Stimulated activated naive CD8-positive, alpha-beta T cell treated with anti-CD3 and anti-CD28 coated beads, Interleukin-15, Interleukin-2, amounts not matched to agents 100 ng/mL and 50 ng/mL, for 24 hours (primary cell): ENCODE results near the gene FRRS1L.

Experiments used
- H3K27ac Mint-ChIP-seq: one replicate; pipeline ENCODE4 v1.8.0; 2021; ENCODE audit warnings: mild to moderate bottlenecking, mixed read lengths
- H3K27me3 Mint-ChIP-seq: one replicate; pipeline ENCODE4 v1.8.0; 2021; ENCODE audit warnings: mixed read lengths
- H3K36me3 Mint-ChIP-seq: one replicate; pipeline ENCODE4 v1.8.0; 2021; ENCODE audit warnings: low read depth, mixed read lengths
- H3K4me1 Mint-ChIP-seq: one replicate; pipeline ENCODE4 v1.8.0; 2021; ENCODE audit warnings: low read depth, mixed read lengths
- H3K4me3 Mint-ChIP-seq: one replicate; pipeline ENCODE4 v1.8.0; 2021; ENCODE audit warnings: mild to moderate bottlenecking, mixed read lengths
- H3K9me3 Mint-ChIP-seq: one replicate; pipeline ENCODE4 v1.8.0; 2021; ENCODE audit warnings: mixed read lengths

Gene FRRS1L

GRCh38 chr9:109186857-109187520 is 19.9 kb upstream of the FRRS1L start:
- Mint-ChIP-seq H3K4me3 (no peak overlapping the region), H3K27me3 (peaks cover 6% of the 10 kb centered on the region), H3K9me3 (no peaks in the 10 kb centered on the region), H3K36me3 (no peaks in the 10 kb centered on the region), H3K27ac (no peak overlapping the region), H3K4me1 (no peaks in the 10 kb centered on the region)

GRCh38 chr9:109182940-109183798 is 16.1 kb upstream of the FRRS1L start:
- Mint-ChIP-seq H3K27me3 (peaks cover 11% of the 10 kb centered on the region), H3K4me3 (no peak overlapping the region), H3K4me1 (peaks cover 12% of the 10 kb centered on the region), H3K9me3 (no peaks in the 10 kb centered on the region), H3K27ac (no peak overlapping the region), H3K36me3 (no peaks in the 10 kb centered on the region)

GRCh38 chr9:109182550-109182939 is 15.5 kb upstream of the FRRS1L start:
- Mint-ChIP-seq H3K4me1 (peaks cover 12% of the 10 kb centered on the region), H3K27ac (no peak overlapping the region), H3K36me3 (no peaks in the 10 kb centered on the region), H3K9me3 (no peaks in the 10 kb centered on the region), H3K27me3 (peaks cover 11% of the 10 kb centered on the region), H3K4me3 (no peak overlapping the region)

GRCh38 chr9:109181284-109181683 is 14.2 kb upstream of the FRRS1L start:
- Mint-ChIP-seq H3K4me1 (peaks cover 12% of the 10 kb centered on the region), H3K4me3 (no peak overlapping the region), H3K27me3 (peaks cover 11% of the 10 kb centered on the region), H3K36me3 (no peaks in the 10 kb centered on the region), H3K27ac (no peak overlapping the region), H3K9me3 (no peaks in the 10 kb centered on the region)

- no peaks in the 10 kb centered on the region for H3K9me3 Mint-ChIP-seq
- peaks cover 11% of the 10 kb centered on the region for H3K27me3 Mint-ChIP-seq
- no peak overlapping the region for H3K4me3 Mint-ChIP-seq
- peaks cover 12% of the 10 kb centered on the region for H3K4me1 Mint-ChIP-seq
- no peak overlapping the region for H3K27ac Mint-ChIP-seq
- no peaks in the 10 kb centered on the region for H3K36me3 Mint-ChIP-seq
These were observed 12.9 kb upstream of the FRRS1L start for GRCh38 chr9:109179801-109180523.

- Mint-ChIP-seq H3K36me3 (no peaks in the 10 kb centered on the region), H3K27ac (no peak overlapping the region), H3K27me3 (peaks cover 9% of the 10 kb centered on the region), H3K4me1 (peaks cover 12% of the 10 kb centered on the region), H3K9me3 (no peaks in the 10 kb centered on the region), H3K4me3 (no peak overlapping the region)
These were observed 9.9 kb upstream of the FRRS1L start for GRCh38 chr9:109176963-109177362.

- Mint-ChIP-seq H3K4me1 (peaks cover 9% of the 10 kb centered on the region), H3K27ac (no peak overlapping the region), H3K36me3 (no peaks in the 10 kb centered on the region), H3K9me3 (no peaks in the 10 kb centered on the region), H3K27me3 (peaks cover 9% of the 10 kb centered on the region), H3K4me3 (no peak overlapping the region)
These were observed 9.3 kb upstream of the FRRS1L start for GRCh38 chr9:109176386-109176785.

- H3K4me3 Mint-ChIP-seq = no peak overlapping the region
- peaks cover 33% of the 10 kb centered on the region for H3K27me3 Mint-ChIP-seq
- H3K27ac Mint-ChIP-seq = no peak overlapping the region
- H3K36me3 Mint-ChIP-seq = no peaks in the 10 kb centered on the region
- no peaks in the 10 kb centered on the region for H3K4me1 Mint-ChIP-seq
- no peaks in the 10 kb centered on the region for H3K9me3 Mint-ChIP-seq
These were observed 5.9 kb upstream of the FRRS1L start for GRCh38 chr9:109172935-109173334.

GRCh38 chr9:109171926-109172325 is 4.9 kb upstream of the FRRS1L start:
- H3K36me3 Mint-ChIP-seq = no peaks in the 10 kb centered on the region
- peaks cover 41% of the 10 kb centered on the region for H3K27me3 Mint-ChIP-seq
- no peak overlapping the region for H3K4me3 Mint-ChIP-seq
- H3K27ac Mint-ChIP-seq = no peak overlapping the region
- H3K4me1 Mint-ChIP-seq = no peaks in the 10 kb centered on the region
- no peaks in the 10 kb centered on the region for H3K9me3 Mint-ChIP-seq

GRCh38 chr9:109168170-109168569 is 1.1 kb upstream of the FRRS1L start:
- H3K27me3 Mint-ChIP-seq = peaks cover 62% of the 10 kb centered on the region

GRCh38 chr9:109167716-109168115 is 667 bp upstream of the FRRS1L start:
- Mint-ChIP-seq H3K4me1 (no peaks in the 10 kb centered on the region), H3K9me3 (no peaks in the 10 kb centered on the region), H3K36me3 (no peaks in the 10 kb centered on the region), H3K27me3 (peaks cover 64% of the 10 kb centered on the region), H3K4me3 (peak overlapping the region; percentile 14), H3K27ac (no peak overlapping the region)

More at GRCh38 chr9:109168170-109168569, 1.1 kb upstream of the FRRS1L start:
- no peak overlapping the region for H3K4me3 Mint-ChIP-seq
- no peaks in the 10 kb centered on the region for H3K9me3 Mint-ChIP-seq
- H3K27ac Mint-ChIP-seq = no peak overlapping the region
- no peaks in the 10 kb centered on the region for H3K4me1 Mint-ChIP-seq
- no peaks in the 10 kb centered on the region for H3K36me3 Mint-ChIP-seq

- no peaks in the 10 kb centered on the region for H3K36me3 Mint-ChIP-seq
- H3K9me3 Mint-ChIP-seq = no peaks in the 10 kb centered on the region
- peaks cover 69% of the 10 kb centered on the region for H3K27me3 Mint-ChIP-seq
- no peak overlapping the region for H3K27ac Mint-ChIP-seq
- no peaks in the 10 kb centered on the region for H3K4me1 Mint-ChIP-seq
- no peak overlapping the region for H3K4me3 Mint-ChIP-seq
These were observed 778 bp downstream of the FRRS1L start for GRCh38 chr9:109166171-109166770.

- Mint-ChIP-seq H3K27ac (no peak overlapping the region), H3K27me3 (peaks cover 55% of the 10 kb centered on the region), H3K9me3 (no peaks in the 10 kb centered on the region), H3K36me3 (no peaks in the 10 kb centered on the region), H3K4me1 (no peaks in the 10 kb centered on the region), H3K4me3 (no peak overlapping the region)
These were observed 3.0 kb downstream of the FRRS1L start for GRCh38 chr9:109164042-109164441.

GRCh38 chr9:109163194-109163593 is 3.9 kb downstream of the FRRS1L start:
- Mint-ChIP-seq H3K9me3 (no peaks in the 10 kb centered on the region), H3K27ac (no peak overlapping the region), H3K27me3 (peaks cover 48% of the 10 kb centered on the region), H3K4me3 (no peak overlapping the region), H3K4me1 (no peaks in the 10 kb centered on the region), H3K36me3 (no peaks in the 10 kb centered on the region)

- Mint-ChIP-seq H3K27me3 (peaks cover 43% of the 10 kb centered on the region), H3K27ac (no peak overlapping the region), H3K9me3 (no peaks in the 10 kb centered on the region), H3K4me1 (no peaks in the 10 kb centered on the region), H3K36me3 (no peaks in the 10 kb centered on the region), H3K4me3 (no peak overlapping the region)
These were observed 4.4 kb downstream of the FRRS1L start for GRCh38 chr9:109162677-109163076.
